DND-41 (cell line): ENCODE results near the gene HOXB7.

ENCODE experiments used
- ATAC-seq: fragments of 200-7000 bp; cut with Tn5 transposase; 3 replicates; pipeline ENCODE4 v1.9.1; 2021; ENCODE audit warnings: low read depth; ENCODE audit not compliant: insufficient read depth
- DNase-seq: peaks from one replicate; pipeline ENCODE4 v3.0.0-alpha.2; 2020
- H2AFZ ChIP-seq: 2 replicates; pipeline ENCODE4 v1.6.0; 2012; ENCODE audit warnings: low read depth, low read length
- H3K27ac ChIP-seq: 2 replicates; pipeline ENCODE4 v1.5.1; 2012; ENCODE audit warnings: low read length, inconsistent platforms
- H3K27me3 ChIP-seq: fragments of 200-600 bp; sonication (generic); 2 replicates; pipeline ENCODE4 v1.6.0; 2012; ENCODE audit warnings: low read length, mild to moderate bottlenecking, inconsistent platforms; ENCODE audit not compliant: insufficient read depth, poor library complexity
- H3K36me3 ChIP-seq: 2 replicates; pipeline ENCODE4 v1.5.1; 2012; ENCODE audit warnings: low read length, inconsistent platforms; ENCODE audit not compliant: insufficient read depth
- H3K4me1 ChIP-seq: 2 replicates; pipeline ENCODE4 v1.5.1; 2012; ENCODE audit warnings: mild to moderate bottlenecking, low read length; ENCODE audit not compliant: insufficient read depth
- H3K4me2 ChIP-seq: 2 replicates; pipeline ENCODE4 v1.6.0; 2012; ENCODE audit warnings: mild to moderate bottlenecking, moderate library complexity, low read length, inconsistent platforms; ENCODE audit not compliant: insufficient read depth
- H3K4me3 ChIP-seq, 2 experiments: fragments of 200-600 bp in 1 of 2; shearing (Covaris generic) in 1 of 2; 2 replicates each; pipeline ENCODE4 v1.5.1; 2012 to 2016; ENCODE audit warnings: inconsistent platforms in 2 of 2, low read length in 2 of 2, mild to moderate bottlenecking in 2 of 2, low read depth in 1 of 2, moderate library complexity in 1 of 2
- H3K79me2 ChIP-seq: 2 replicates; pipeline ENCODE4 v1.6.0; 2012; ENCODE audit warnings: low read length, inconsistent platforms; ENCODE audit not compliant: insufficient read depth
- H3K9ac ChIP-seq: 2 replicates; pipeline ENCODE4 v1.6.0; 2012; ENCODE audit warnings: low read depth, mild to moderate bottlenecking, inconsistent platforms, low read length, moderate library complexity
- H3K9me3 ChIP-seq: 2 replicates; pipeline ENCODE4 v1.5.1; 2012; ENCODE audit warnings: low read length, moderate library complexity, mild to moderate bottlenecking, inconsistent platforms; ENCODE audit not compliant: insufficient read depth, severe bottlenecking
- H4K20me1 ChIP-seq: 2 replicates; pipeline ENCODE4 v1.6.0; 2012; ENCODE audit warnings: low read length; ENCODE audit not compliant: insufficient read depth
- CTCF ChIP-seq: IDR thresholded peaks from 2 replicates; pipeline ENCODE4 v1.5.1; 2012; ENCODE audit warnings: borderline replicate concordance, low read length, moderate library complexity, mild to moderate bottlenecking; ENCODE audit not compliant: poor library complexity, severe bottlenecking; ENCODE audit errors: extremely low read depth
- EZH2 ChIP-seq: IDR thresholded peaks from 3 replicates; pipeline ENCODE4 v1.6.1; 2012; ENCODE audit warnings: borderline replicate concordance, low read depth, mild to moderate bottlenecking, moderate library complexity, low read length, inconsistent platforms; ENCODE audit not compliant: severe bottlenecking

Gene HOXB7

GRCh38 chr17:48579760-48580554 lies 30.9 kb downstream of the HOXB7 start:
- TF ChIP-seq CTCF: no peak
- H3K9me3 ChIP-seq: no peaks in the 10 kb centered on the region
- H3K4me3 ChIP-seq: no peak overlapping the region
- no peak for DNase-seq
- H3K27me3 ChIP-seq: peaks cover 5% of the 10 kb centered on the region
- no peaks in the 10 kb centered on the region for H3K36me3 ChIP-seq
- H3K4me1 ChIP-seq: no peaks in the 10 kb centered on the region
- no peak overlapping the region for H3K9ac ChIP-seq
- no peak overlapping the region for H2AFZ ChIP-seq
- H3K27ac ChIP-seq: no peak overlapping the region
- H3K79me2 ChIP-seq: no peaks in the 10 kb centered on the region
- ATAC-seq: no peak
- peaks cover 4% of the 10 kb centered on the region; the same call in 1 of the 2 replicates for H4K20me1 ChIP-seq
- H3K4me2 ChIP-seq: no peak overlapping the region

DNA sequence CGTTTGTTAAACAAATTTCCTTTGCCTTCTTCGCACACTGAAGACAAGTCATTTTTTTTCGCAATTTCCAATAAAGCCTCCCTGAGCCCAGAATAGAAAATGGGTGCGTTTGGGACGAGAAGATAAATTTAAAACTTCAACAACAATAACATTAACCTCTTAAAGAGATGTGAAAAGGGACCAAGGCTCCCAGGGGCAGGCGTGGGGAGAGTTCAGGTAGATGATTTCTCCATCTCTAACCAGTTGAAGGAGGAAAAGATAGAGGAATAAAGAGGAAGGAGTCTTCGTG lies 31.4 kb downstream of the HOXB7 start:
- H4K20me1 ChIP-seq: peaks cover 4% of the 10 kb centered on the region; the same call in 1 of the 2 replicates
- DNase-seq (no peak), ATAC-seq (no peak)
- H2AFZ ChIP-seq: no peak overlapping the region
- no peaks in the 10 kb centered on the region for H3K9me3 ChIP-seq
- H3K4me3 ChIP-seq: no peak overlapping the region
- H3K9ac ChIP-seq: no peak overlapping the region
- H3K27ac ChIP-seq: no peak overlapping the region
- no peaks in the 10 kb centered on the region for H3K4me1 ChIP-seq
- no peak overlapping the region for H3K4me2 ChIP-seq
- no peaks in the 10 kb centered on the region for H3K79me2 ChIP-seq
- H3K36me3 ChIP-seq: no peaks in the 10 kb centered on the region
- H3K27me3 ChIP-seq: peaks cover 8% of the 10 kb centered on the region
- TF ChIP-seq CTCF: no peak
- TF ChIP-seq EZH2: no peak

- no peak overlapping the region for H3K4me3 ChIP-seq
- no peak overlapping the region for H3K27ac ChIP-seq
These were observed 32.0 kb downstream of the HOXB7 start for GRCh38 chr17:48578616-48579470.

More at GRCh38 chr17:48578616-48579470, 32.0 kb downstream of the HOXB7 start:
- DNase-seq: no peak
- Histone ChIP-seq H3K27me3 (peaks cover 10% of the 10 kb centered on the region), H3K79me2 (no peaks in the 10 kb centered on the region), H3K4me1 (no peaks in the 10 kb centered on the region), H3K9me3 (no peaks in the 10 kb centered on the region), H4K20me1 (peaks cover 4% of the 10 kb centered on the region; the same call in 1 of the 2 replicates), H3K9ac (no peak overlapping the region), H2AFZ (no peak overlapping the region), H3K4me2 (no peak overlapping the region), H3K36me3 (no peaks in the 10 kb centered on the region)
- ATAC-seq: no peak
- no peak for TF ChIP-seq CTCF
